Body of pancreas (tissue), 4 donors: ENCODE measurements around the gene WASF3. TPM values are rescaled to one million over a fixed set of nuclear protein-coding genes. Genes with fewer than 3 reads are reported as not detected.

Experiments used
- ATAC-seq: fragments of 150-250 bp; one replicate; pipeline ENCODE4 v1.9.1; 2016
- DNase-seq, 4 donors: peaks; one replicate each; pipeline ENCODE4 v3.0.0-alpha.2; 2019
- H3K27ac ChIP-seq, 4 donors: fragments of 200-600 bp; sonication (generic); 1 replicate in 3 of 4; 2 replicates in 1 of 4; pipeline versions ENCODE4 v1.5.1 to v1.6.1; 2016 to 2019; ENCODE audit warnings: mild to moderate bottlenecking in 1 of 4, mixed read lengths in 1 of 4, moderate library complexity in 1 of 4
- H3K27me3 ChIP-seq, 2 donors: fragments of 200-600 bp; sonication (generic); one replicate each; pipeline ENCODE4 v1.6.0; 2016; ENCODE audit warnings: mild to moderate bottlenecking in 1 of 2
- H3K36me3 ChIP-seq, 2 donors: fragments of 200-600 bp; sonication (generic); replicated peaks in 1 of 2; 2 replicates each; pipeline ENCODE4 v1.5.1; 2016; ENCODE audit warnings: low read depth in 2 of 2; ENCODE audit not compliant: insufficient read depth in 1 of 2
- H3K4me1 ChIP-seq: fragments of 200-600 bp; sonication (generic); one replicate; pipeline ENCODE4 v1.6.0; 2016
- H3K4me3 ChIP-seq, 2 donors: fragments of 200-600 bp; sonication (generic); 1 replicate in 1 of 2; 2 replicates in 1 of 2; pipeline ENCODE4 v1.5.1; 2016 to 2019
- H3K9me3 ChIP-seq, 3 donors: fragments of 200-600 bp; sonication (generic); 1 replicate in 2 of 3; 2 replicates in 1 of 3; pipeline ENCODE4 v1.5.1; 2016
- CTCF ChIP-seq, 7 experiments: fragments of 450-650 bp in 4 of 7; fragments of 200-600 bp in 3 of 7; sonication (generic) in 3 of 7; IDR thresholded peaks; one replicate each; pipeline ENCODE4 v1.5.1; 2016 to 2019; ENCODE audit warnings: antibody characterized with exemption in 7 of 7
- POLR2A ChIP-seq, 3 donors: fragments of 450-650 bp; IDR thresholded peaks; one replicate each; pipeline ENCODE4 v1.6.1; 2016; ENCODE audit warnings: antibody characterized with exemption in 3 of 3, mild to moderate bottlenecking in 2 of 3
- WGBS, 2 donors: methylation state at CpG; one replicate each; pipeline ENCODE4 v1.1.5; 2017; 5-methylcytosine and 5-hydroxymethylcytosine counted together
- intact Hi-C: fragments of 100-400 bp; cut with DNase I; formaldehyde crosslinking; loops from one replicate; pipeline ENCODE4 v1.15.1; 2023
- total RNA-seq, 2 donors: library from RNA; depleted of rRNA; stranded (reverse); fragments of >200 nt; gene quantifications; one replicate each; pipeline ENCODE4 v1.1.0, GENCODE V29; 2016

The WASF3 gene
- total RNA-seq, 2 donors from 2014 or later = 6.0 to 13.2 TPM

GRCh38 chr13:26658448-26659385 is 101.2 kb downstream of the WASF3 start:
- TF ChIP-seq CTCF (IDR thresholded peaks at IDR 0.05) (no peak), POLR2A (IDR thresholded peaks at IDR 0.05) (no peak)
- DNase-seq (no peak), ATAC-seq (no peak)
- intact Hi-C loops = no loop called here
- H3K36me3 ChIP-seq = no peaks in the 10 kb centered on the region
- WGBS, 2 donors = 89 to 97% methylated on average over 4 of the region's 4 CpGs
- H3K27me3 ChIP-seq = no peaks in the 10 kb centered on the region
- no peak overlapping the region for H3K4me3 ChIP-seq
- no peak overlapping the region for H3K27ac ChIP-seq
- H3K9me3 ChIP-seq = no peaks in the 10 kb centered on the region
- no peaks in the 10 kb centered on the region for H3K4me1 ChIP-seq

- ATAC-seq = no peak
- intact Hi-C loops = no loop called here
These were observed 102.7 kb downstream of the WASF3 start for GRCh38 chr13:26660185-26660584.

GRCh38 chr13:26660766-26661165 is 103.3 kb downstream of the WASF3 start:
- intact Hi-C loops = no loop called here
- Histone ChIP-seq H3K4me1 (no peaks in the 10 kb centered on the region), H3K9me3 (no peaks in the 10 kb centered on the region), H3K36me3 (no peaks in the 10 kb centered on the region), H3K27ac (no peak overlapping the region), H3K27me3 (no peaks in the 10 kb centered on the region), H3K4me3 (no peak overlapping the region)
- ATAC-seq = no peak
- DNase-seq = no peak
- TF ChIP-seq CTCF (IDR thresholded peaks at IDR 0.05) (no peak), POLR2A (IDR thresholded peaks at IDR 0.05) (no peak)
- WGBS, 2 donors = 91 to 92% methylated on average over 6 of the region's 6 CpGs

More at GRCh38 chr13:26660185-26660584, 102.7 kb downstream of the WASF3 start:
- 77 to 85% methylated on average over 5 of the region's 5 CpGs for WGBS, 2 donors
- no peak for TF ChIP-seq POLR2A (IDR thresholded peaks at IDR 0.05)
- no peak for TF ChIP-seq CTCF (IDR thresholded peaks at IDR 0.05)
- no peaks in the 10 kb centered on the region for H3K36me3 ChIP-seq
- no peak for DNase-seq
- no peaks in the 10 kb centered on the region for H3K9me3 ChIP-seq
- H3K4me1 ChIP-seq = no peaks in the 10 kb centered on the region
- H3K27ac ChIP-seq = no peak overlapping the region
- H3K27me3 ChIP-seq = no peaks in the 10 kb centered on the region
- no peak overlapping the region for H3K4me3 ChIP-seq

GRCh38 chr13:26663791-26664190 is 106.3 kb downstream of the WASF3 start:
- intact Hi-C loops = no loop called here
- 37 to 45% methylated on average over 4 of the region's 4 CpGs for WGBS, 2 donors
- no peaks in the 10 kb centered on the region for H3K4me1 ChIP-seq
- no peak overlapping the region for H3K27ac ChIP-seq
- H3K9me3 ChIP-seq = no peaks in the 10 kb centered on the region
- H3K36me3 ChIP-seq = no peaks in the 10 kb centered on the region
- no peak overlapping the region for H3K4me3 ChIP-seq
- H3K27me3 ChIP-seq = no peaks in the 10 kb centered on the region
- TF ChIP-seq POLR2A (IDR thresholded peaks at IDR 0.05) (no peak), CTCF (IDR thresholded peaks at IDR 0.05) (no peak)
- ATAC-seq (peak; percentile 55), DNase-seq (no peak)
